GM18951 (cell line): ENCODE measurements around the gene DNAL4.

Experiments used
- POLR2A ChIP-seq: IDR thresholded peaks from 4 replicates; pipeline ENCODE4 v1.6.1; 2011; ENCODE audit warnings: mild to moderate bottlenecking; ENCODE audit not compliant: insufficient read length, insufficient read depth; ENCODE audit errors: extremely low read depth
- in situ Hi-C: fragments of 300-500 bp; cut with MboI; formaldehyde crosslinking; loops from one replicate; pipeline ENCODE4 v1.12.0; 2022; ENCODE audit warnings: low sequenced_read_pairs, mixed read lengths, inconsistent platforms; ENCODE audit not compliant: unreplicated experiment

Gene DNAL4

GRCh38 chr22:38733724-38734381 is 60.1 kb downstream of the DNAL4 start:
- in situ Hi-C loops = no loop called here
- no peak for TF ChIP-seq POLR2A

GRCh38 chr22:38733329-38733723 is 60.6 kb downstream of the DNAL4 start:
- peak; percentile 6 for TF ChIP-seq POLR2A
- in situ Hi-C loops = no loop called here

- in situ Hi-C loops = no loop called here
- no peak for TF ChIP-seq POLR2A
Measured at GRCh38 chr22:38732251-38732815, 61.6 kb downstream of the DNAL4 start.

GRCh38 chr22:38731703-38732161 is 62.2 kb downstream of the DNAL4 start:
- in situ Hi-C loops = no loop called here

GRCh38 chr22:38730411-38730871 is 63.5 kb downstream of the DNAL4 start:
- in situ Hi-C loops = no loop called here
- no peak for TF ChIP-seq POLR2A

More at GRCh38 chr22:38731703-38732161, 62.2 kb downstream of the DNAL4 start:
- TF ChIP-seq POLR2A = no peak

- in situ Hi-C loops = no loop called here
- TF ChIP-seq POLR2A = no peak
Measured at GRCh38 chr22:38729946-38730345, 64.0 kb downstream of the DNAL4 start.

GRCh38 chr22:38728871-38729796 is 64.8 kb downstream of the DNAL4 start:
- in situ Hi-C loops = no loop called here
- no peak for TF ChIP-seq POLR2A
